ENCODE measurements around the gene SHH.

The SHH gene

DNA sequence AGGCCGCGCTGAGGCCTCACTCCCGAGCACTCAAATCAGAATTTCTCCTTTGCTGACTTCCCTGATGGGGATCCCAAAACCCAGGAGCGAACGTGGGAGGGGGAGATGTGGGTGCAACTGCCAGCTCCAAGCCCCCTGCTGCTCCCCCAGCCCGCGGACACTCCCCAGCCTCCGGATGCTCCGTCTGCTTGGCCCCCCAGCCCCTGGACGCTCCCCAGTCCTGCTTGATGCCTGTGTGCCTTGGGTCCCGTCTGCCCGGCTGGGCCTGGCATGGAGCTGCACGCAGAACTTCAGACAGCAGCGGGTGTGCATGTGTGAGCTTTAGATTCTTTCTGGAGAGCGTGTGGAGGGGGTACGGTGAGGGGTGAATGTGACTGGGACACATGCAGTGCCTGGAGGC, 4.7 kb upstream of the SHH start:
- Histone ChIP-seq H3K27me3 (ENCODE audit: insufficient read depth, low read length) (peaks cover 44% of the 10 kb centered on the region), H3K9ac (ENCODE audit: low read depth, low read length) (no peak overlapping the region), H3K36me3 (ENCODE audit: insufficient read depth, low read depth, low read length) (no peaks in the 10 kb centered on the region), H3K4me3 (ENCODE audit: low read length) (no peak overlapping the region), H3K27ac (ENCODE audit: low read length) (no peak overlapping the region), H3K4me1 (ENCODE audit: insufficient read depth, low read length) (0 out of 2 replicates have a peak, but pooled peaks cover 3% of the 10 kb centered on the region), H3K9me3 (ENCODE audit: insufficient read depth, low read depth, low read length) (no peaks in the 10 kb centered on the region)

DNA sequence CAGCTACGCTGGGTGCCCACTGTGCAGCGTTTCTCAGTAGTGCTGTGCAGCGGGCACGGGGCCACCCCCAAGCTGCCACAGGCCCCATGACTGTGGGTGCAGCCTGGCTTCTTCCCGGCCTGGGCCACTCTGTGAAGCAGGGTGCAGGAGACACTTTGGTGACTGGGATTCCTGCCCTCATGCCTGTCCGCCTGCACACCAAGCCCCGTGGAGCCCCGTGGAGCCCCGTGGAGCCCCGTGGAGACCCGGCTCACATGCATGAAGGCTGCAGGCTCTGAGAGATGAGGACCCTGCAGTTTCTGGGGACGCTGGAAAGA, 3.9 kb upstream of the SHH start:
- Histone ChIP-seq H3K9ac (ENCODE audit: low read depth, low read length) (no peak overlapping the region), H3K4me3 (ENCODE audit: low read length) (no peak overlapping the region), H3K36me3 (ENCODE audit: insufficient read depth, low read depth, low read length) (no peaks in the 10 kb centered on the region), H3K4me1 (ENCODE audit: insufficient read depth, low read length) (0 out of 2 replicates have a peak, but pooled peaks cover 6% of the 10 kb centered on the region), H3K27ac (ENCODE audit: low read length) (no peak overlapping the region), H3K9me3 (ENCODE audit: insufficient read depth, low read depth, low read length) (no peaks in the 10 kb centered on the region), H3K27me3 (ENCODE audit: insufficient read depth, low read length) (peaks cover 52% of the 10 kb centered on the region)

DNA sequence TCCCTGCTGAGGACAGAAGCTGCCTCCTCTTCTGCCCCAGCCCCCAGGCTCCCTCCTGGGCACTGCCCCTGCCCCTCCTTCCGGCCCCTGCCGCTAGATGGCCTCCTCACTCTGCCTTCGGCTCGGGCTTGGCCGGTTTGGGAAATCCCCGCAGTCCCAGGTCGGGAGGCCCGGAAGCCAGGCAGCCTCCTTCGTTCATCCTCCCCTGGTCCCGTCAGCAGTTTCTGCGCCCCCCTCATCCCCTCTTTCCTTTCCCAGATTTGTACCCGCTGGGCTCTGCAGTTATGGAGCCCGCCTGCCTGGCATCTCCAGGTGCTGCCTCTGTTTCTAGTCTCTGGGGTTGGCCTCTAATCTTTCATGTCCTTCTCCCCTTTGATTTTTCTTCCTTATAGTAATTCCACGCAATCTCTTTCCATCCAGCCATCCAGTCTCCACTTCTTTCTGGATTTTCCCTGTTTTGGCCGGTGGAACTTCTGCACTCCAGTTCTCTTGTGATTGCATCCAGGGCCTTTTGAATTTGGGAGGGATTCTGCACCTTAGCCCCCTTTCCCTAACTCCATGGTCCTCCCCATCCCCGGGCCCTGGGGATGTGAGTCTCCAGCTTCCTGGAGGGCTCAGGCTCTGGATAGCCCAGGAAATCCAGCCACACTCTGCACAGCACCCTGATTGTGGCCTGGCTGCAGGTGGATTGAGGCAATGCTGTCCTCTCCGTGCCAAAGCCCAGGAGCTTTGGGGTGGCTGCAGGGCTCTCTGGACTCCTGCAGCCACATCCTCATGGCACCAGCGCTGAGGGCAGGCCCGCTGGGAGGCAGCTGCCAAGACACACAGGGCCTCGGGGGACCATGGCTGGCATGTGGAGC, 3.3 kb upstream of the SHH start:
- Histone ChIP-seq H3K36me3 (ENCODE audit: insufficient read depth, low read depth, low read length) (no peaks in the 10 kb centered on the region), H3K4me1 (ENCODE audit: insufficient read depth, low read length) (peaks cover 8% of the 10 kb centered on the region), H3K4me3 (ENCODE audit: low read length) (no peak overlapping the region), H3K9me3 (ENCODE audit: insufficient read depth, low read depth, low read length) (no peaks in the 10 kb centered on the region), H3K9ac (ENCODE audit: low read depth, low read length) (no peak overlapping the region), H3K27me3 (ENCODE audit: insufficient read depth, low read length) (peaks cover 58% of the 10 kb centered on the region), H3K27ac (ENCODE audit: low read length) (no peak overlapping the region)

DNA sequence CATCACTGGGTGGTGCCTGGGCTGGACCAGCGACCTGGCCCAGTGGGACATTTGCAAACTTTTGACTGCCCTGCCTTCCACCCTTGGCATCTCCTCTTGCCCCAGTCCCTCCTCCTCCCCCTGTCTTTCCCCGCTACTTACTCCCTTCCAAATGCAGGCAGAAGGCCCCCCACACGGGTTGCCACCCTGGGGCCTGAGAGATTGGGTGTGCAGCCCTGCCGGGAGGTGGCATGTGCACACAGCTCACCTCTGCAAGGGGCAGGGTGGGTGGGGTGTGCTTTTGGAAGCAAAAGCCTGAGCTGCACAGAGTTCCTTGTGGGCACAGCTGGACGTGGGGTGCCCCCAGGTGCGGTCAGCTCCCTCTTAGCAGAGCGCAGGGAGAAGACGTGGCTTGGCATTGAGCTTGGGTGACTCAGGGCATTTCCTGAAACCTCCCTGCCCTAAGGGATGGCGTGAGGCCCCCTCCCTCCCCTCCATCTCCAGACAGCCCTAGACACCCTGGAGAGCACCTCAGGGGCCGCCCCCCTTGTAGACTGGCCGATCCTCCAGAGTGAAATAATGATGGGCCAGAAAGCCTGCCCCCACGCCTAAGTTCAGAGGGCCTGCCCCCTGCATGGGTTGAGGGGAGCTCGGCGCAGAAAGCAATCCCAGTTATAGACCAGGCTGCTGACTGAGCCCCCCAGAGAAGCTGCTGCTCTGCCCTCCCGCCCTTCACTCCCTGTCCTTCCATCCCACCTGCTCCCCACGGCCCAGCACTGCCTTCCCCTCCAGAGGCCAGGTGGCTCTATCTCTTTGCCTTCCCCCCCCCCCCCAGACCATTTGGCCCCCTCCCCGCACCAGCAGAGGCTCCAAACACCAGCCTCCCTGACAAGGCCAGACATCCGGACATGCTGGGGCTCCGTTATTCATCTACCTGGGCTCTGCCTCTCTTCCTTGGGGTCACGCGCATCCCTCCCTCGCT, 2.3 kb upstream of the SHH start:
- Histone ChIP-seq H3K27me3 (ENCODE audit: insufficient read depth, low read length) (peaks cover 68% of the 10 kb centered on the region), H3K4me3 (ENCODE audit: low read length) (no peak overlapping the region), H3K36me3 (ENCODE audit: insufficient read depth, low read depth, low read length) (no peaks in the 10 kb centered on the region), H3K27ac (ENCODE audit: low read length) (no peak overlapping the region), H3K9ac (ENCODE audit: low read depth, low read length) (no peak overlapping the region), H3K9me3 (ENCODE audit: insufficient read depth, low read depth, low read length) (no peaks in the 10 kb centered on the region), H3K4me1 (ENCODE audit: insufficient read depth, low read length) (peaks cover 11% of the 10 kb centered on the region)

DNA sequence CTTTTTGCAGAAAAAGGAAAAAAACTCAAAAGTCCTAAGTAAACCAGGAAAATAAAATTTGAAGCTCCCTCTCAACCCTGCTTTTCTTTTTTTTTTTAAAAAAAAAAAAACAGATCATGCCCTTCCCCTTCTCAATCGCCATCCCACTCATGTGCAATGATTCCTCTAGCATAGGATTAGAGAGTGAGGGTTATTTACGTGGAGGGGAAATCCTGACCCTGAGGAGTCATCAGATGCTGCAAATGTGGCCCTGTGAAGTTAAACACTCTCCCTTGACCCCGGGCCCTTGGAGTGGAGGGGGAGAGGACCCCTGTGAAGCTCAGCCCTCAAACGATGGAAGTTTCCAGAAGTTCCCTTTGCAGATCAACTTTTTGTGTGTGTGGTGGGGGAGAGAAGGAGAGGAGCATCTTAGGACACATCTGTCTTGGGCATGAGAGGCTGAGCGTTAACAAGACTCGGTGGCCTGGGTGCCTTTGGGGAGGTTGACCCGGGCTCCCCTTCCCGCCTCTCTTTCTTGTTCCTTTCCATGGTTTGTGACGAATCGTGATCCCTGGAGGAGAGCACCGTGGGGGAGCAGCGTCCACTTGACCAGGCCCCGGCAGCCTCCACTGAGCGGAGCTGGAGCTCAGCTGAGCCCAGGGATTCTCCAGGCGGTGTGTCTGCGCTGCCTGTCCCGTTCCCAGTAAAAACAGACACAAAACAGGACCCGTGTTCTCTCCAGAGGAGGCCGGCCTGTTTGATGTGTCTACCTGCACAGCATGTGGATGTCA, 1.5 kb upstream of the SHH start:
- Histone ChIP-seq H3K27me3 (ENCODE audit: insufficient read depth, low read length) (peaks cover 77% of the 10 kb centered on the region), H3K4me3 (ENCODE audit: low read length) (no peak overlapping the region)

DNA sequence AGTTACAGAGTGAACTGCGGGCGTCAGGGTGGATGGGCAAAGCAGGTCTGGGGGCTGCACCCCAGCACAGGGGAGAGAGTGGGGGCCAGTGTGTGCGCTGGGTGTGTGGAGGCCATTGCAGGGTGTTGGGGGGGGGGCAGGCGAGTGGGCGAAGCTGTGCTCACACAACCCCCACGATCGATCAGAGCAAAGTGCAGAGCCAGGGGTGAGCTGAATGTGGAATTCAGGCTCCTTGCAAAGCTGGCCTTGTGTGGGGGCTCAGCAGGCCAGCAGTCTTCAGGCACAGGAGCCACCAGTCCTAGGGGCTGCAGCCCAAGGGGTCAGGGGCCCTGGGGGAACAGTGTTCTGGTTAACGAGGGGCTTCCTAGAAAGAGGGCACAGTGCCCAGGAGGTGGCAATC, 862 bp upstream of the SHH start:
- no peak overlapping the region for H3K27ac ChIP-seq (ENCODE audit: low read length)
- H3K4me1 ChIP-seq (ENCODE audit: insufficient read depth, low read length), result peaks cover 11% of the 10 kb centered on the region
- H3K9me3 ChIP-seq (ENCODE audit: insufficient read depth, low read depth, low read length), result no peaks in the 10 kb centered on the region
- no peaks in the 10 kb centered on the region for H3K36me3 ChIP-seq (ENCODE audit: insufficient read depth, low read depth, low read length)
- peaks cover 83% of the 10 kb centered on the region for H3K27me3 ChIP-seq (ENCODE audit: insufficient read depth, low read length)
- H3K4me3 ChIP-seq (ENCODE audit: low read length), result no peak overlapping the region
- no peak overlapping the region for H3K9ac ChIP-seq (ENCODE audit: low read depth, low read length)

More for the DNA sequence above, 1.5 kb upstream of the SHH start:
- Histone ChIP-seq H3K9ac (ENCODE audit: low read depth, low read length) (no peak overlapping the region), H3K4me1 (ENCODE audit: insufficient read depth, low read length) (peaks cover 11% of the 10 kb centered on the region), H3K27ac (ENCODE audit: low read length) (no peak overlapping the region), H3K36me3 (ENCODE audit: insufficient read depth, low read depth, low read length) (no peaks in the 10 kb centered on the region), H3K9me3 (ENCODE audit: insufficient read depth, low read depth, low read length) (no peaks in the 10 kb centered on the region)

DNA sequence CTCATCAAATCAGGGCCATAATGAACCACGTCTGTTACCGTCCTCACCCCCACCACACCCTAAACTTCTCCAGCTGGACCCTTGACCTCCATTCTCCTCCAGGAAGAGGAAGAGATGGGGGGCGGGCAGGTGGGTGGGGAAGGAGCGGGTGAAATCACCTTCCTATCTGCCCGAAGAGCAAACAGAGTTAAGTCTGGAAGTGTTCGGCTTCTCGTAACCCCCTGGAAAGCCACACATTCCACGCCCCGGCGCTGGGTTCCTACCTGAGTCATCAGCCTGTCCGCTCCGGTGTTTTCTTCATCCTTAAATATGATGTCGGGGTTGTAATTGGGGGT, 736 bp downstream of the SHH start:
- Histone ChIP-seq H3K27me3 (ENCODE audit: insufficient read depth, low read length) (peaks cover 97% of the 10 kb centered on the region), H3K4me1 (ENCODE audit: insufficient read depth, low read length) (peaks cover 22% of the 10 kb centered on the region), H3K9me3 (ENCODE audit: insufficient read depth, low read depth, low read length) (no peaks in the 10 kb centered on the region), H3K36me3 (ENCODE audit: insufficient read depth, low read depth, low read length) (no peaks in the 10 kb centered on the region), H3K4me3 (ENCODE audit: low read length) (peak overlapping the region; percentile 45; the same call in 1 of the 2 replicates), H3K9ac (ENCODE audit: low read depth, low read length) (no peak overlapping the region), H3K27ac (ENCODE audit: low read length) (no peak overlapping the region)

DNA sequence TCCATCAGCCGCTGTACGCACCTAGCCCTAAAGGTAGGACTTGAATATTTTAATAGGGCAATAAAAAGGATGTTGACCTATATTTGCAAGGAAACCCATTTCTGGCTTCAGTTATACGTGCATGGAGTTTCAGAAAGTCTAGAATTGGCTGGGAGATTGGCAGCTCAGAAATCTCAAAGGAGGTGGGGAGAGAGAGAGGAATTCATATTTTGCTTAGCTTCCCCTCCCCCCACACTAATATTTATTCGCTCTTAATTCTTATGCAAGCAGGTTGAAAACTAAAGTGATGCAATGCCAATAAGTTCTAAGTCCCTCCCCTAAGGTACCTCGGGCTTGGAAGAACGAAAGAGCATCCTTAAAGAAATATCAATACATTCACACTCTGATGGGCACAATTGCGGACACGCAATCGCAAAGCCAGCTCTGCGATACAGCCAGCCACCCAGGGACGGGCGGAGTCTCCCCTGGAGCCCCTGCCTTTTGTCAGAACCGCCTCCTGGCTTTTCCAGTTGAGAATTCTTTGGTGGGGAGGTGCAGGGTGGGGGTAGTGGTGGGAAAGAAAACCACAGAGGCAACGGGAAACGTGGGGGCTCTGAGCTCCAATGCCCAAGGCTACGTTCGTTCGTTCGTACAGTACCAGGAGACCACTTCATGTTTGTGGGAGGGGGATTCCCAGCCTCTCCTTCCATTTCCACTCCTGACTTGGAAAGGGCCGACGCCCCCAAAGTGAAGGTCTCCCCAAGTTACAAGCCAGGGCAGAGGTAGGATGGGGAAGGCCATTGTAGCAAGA, 1.3 kb downstream of the SHH start:
- Histone ChIP-seq H3K4me1 (ENCODE audit: insufficient read depth, low read length) (peaks cover 22% of the 10 kb centered on the region), H3K36me3 (ENCODE audit: insufficient read depth, low read depth, low read length) (no peaks in the 10 kb centered on the region), H3K27me3 (ENCODE audit: insufficient read depth, low read length) (peaks cover 97% of the 10 kb centered on the region), H3K9ac (ENCODE audit: low read depth, low read length) (no peak overlapping the region), H3K9me3 (ENCODE audit: insufficient read depth, low read depth, low read length) (no peaks in the 10 kb centered on the region), H3K27ac (ENCODE audit: low read length) (no peak overlapping the region), H3K4me3 (ENCODE audit: low read length) (no peak overlapping the region)

DNA sequence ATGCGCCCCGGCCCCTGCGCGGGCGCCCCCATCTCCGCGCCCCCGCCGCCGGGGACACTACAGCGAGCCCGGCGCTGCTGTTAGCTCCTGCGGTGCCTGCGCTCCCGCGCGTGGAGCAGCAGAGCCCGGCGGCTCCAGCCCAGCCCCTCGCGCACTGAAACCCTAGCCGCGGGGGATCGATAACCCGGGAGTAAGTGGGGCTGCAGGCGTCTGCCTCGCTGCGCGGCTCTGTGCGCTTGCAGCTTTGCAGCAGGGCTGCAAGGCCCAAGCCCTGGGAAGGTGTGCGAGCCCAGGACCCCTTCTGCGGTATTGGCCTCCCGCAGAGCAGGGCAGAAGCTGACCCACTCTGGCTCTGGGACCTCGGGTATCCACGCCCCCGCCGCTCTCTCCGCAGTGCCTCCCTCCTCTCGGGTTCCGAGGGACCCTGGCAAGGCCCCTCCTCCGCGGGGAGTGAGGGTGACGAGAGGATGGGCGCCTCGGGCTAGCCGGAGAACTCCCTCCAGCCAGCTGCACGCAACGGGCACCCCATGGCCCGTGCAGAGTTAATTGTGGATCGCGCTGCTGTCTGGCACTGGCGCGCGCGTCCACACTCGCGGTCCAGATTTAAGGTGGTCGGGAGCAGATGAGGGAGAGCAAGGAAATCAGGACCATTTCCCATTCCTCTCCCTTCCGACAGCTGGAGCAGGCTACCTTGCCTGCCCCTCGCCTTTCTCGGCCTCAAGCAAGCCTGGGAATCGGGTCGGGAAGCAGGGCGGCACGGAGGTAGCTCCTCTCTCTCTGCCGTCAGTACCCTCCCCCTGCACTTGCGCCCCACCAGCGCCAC, 2.1 kb downstream of the SHH start:
- Histone ChIP-seq H3K27me3 (ENCODE audit: insufficient read depth, low read length) (peaks cover 98% of the 10 kb centered on the region), H3K4me3 (ENCODE audit: low read length) (no peak overlapping the region), H3K27ac (ENCODE audit: low read length) (no peak overlapping the region), H3K36me3 (ENCODE audit: insufficient read depth, low read depth, low read length) (no peaks in the 10 kb centered on the region), H3K9me3 (ENCODE audit: insufficient read depth, low read depth, low read length) (no peaks in the 10 kb centered on the region), H3K4me1 (ENCODE audit: insufficient read depth, low read length) (peaks cover 22% of the 10 kb centered on the region), H3K9ac (ENCODE audit: low read depth, low read length) (no peak overlapping the region)

DNA sequence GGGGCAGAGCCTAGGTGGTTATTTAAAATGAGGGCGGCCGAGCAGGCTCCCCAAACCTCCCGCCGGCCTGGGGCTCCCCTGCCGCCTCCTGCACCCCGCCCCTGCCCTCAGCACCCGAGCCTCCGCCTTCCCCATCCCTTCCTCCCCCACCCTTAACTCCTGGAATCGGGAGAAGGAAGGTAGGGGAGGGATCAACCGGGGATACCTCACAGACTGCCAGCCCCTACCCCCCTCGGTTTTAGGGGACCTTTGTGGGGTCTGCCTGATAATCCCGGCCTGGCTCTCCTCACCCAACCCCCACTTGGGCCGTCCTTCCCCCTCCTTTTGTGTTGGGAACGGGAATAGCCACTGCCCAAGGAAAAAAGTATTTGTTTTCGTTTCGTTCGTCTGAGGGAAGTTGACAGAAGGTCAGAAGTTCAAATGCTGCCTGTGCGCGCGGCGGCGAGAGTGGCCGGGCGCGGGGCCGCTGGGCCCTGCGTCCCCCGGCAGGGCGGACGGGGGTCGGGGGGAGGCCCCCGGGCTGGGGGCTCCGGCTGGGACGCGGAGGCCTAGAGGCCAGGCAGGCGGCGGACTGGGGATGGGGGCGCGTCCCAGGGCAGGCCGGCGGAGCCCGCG, 2.8 kb downstream of the SHH start:
- H3K4me3 ChIP-seq (ENCODE audit: low read length), result peak overlapping the region; percentile 38; the same call in 1 of the 2 replicates
- peaks cover 22% of the 10 kb centered on the region for H3K4me1 ChIP-seq (ENCODE audit: insufficient read depth, low read length)

More for the DNA sequence above, 2.8 kb downstream of the SHH start:
- no peaks in the 10 kb centered on the region for H3K36me3 ChIP-seq (ENCODE audit: insufficient read depth, low read depth, low read length)
- no peak overlapping the region for H3K9ac ChIP-seq (ENCODE audit: low read depth, low read length)
- H3K27ac ChIP-seq (ENCODE audit: low read length), result no peak overlapping the region
- H3K9me3 ChIP-seq (ENCODE audit: insufficient read depth, low read depth, low read length), result no peaks in the 10 kb centered on the region
- peaks cover 100% of the 10 kb centered on the region for H3K27me3 ChIP-seq (ENCODE audit: insufficient read depth, low read length)

Measured in iPS-20b (cell line).